ENCODE data around the gene TMEM175. TPM values are rescaled to one million over a fixed set of nuclear protein-coding genes. Genes with fewer than 3 reads are reported as not detected.

The TMEM175 gene
- total RNA-seq, 1 donor from 2014 or later: 11.4 TPM

GRCh38 chr4:989722-990471 is 57.6 kb downstream of the TMEM175 start:
- H3K4me3 ChIP-seq (ENCODE audit: low read depth, low read length): no peak overlapping the region
- no peak for TF ChIP-seq CTCF (conservative IDR thresholded peaks at IDR 0.05; ENCODE audit: low read depth, low read length)
- DNase-seq (ENCODE audit: low read depth): no peak

- TF ChIP-seq CTCF (conservative IDR thresholded peaks at IDR 0.05; ENCODE audit: low read depth, low read length): no peak
- no peak for DNase-seq (ENCODE audit: low read depth)
- no peak overlapping the region for H3K4me3 ChIP-seq (ENCODE audit: low read depth, low read length)
These were observed 58.6 kb downstream of the TMEM175 start for GRCh38 chr4:990746-991367.

GRCh38 chr4:991451-992296 is 59.4 kb downstream of the TMEM175 start:
- no peak for DNase-seq (ENCODE audit: low read depth)
- TF ChIP-seq CTCF (conservative IDR thresholded peaks at IDR 0.05; ENCODE audit: low read depth, low read length): no peak
- H3K4me3 ChIP-seq (ENCODE audit: low read depth, low read length): peak overlapping the region; percentile 58

GRCh38 chr4:992297-993110 is 60.2 kb downstream of the TMEM175 start:
- H3K4me3 ChIP-seq (ENCODE audit: low read depth, low read length): peak overlapping the region; percentile 58
- TF ChIP-seq CTCF (conservative IDR thresholded peaks at IDR 0.05; ENCODE audit: low read depth, low read length): no peak
- peak; percentile 75 for DNase-seq (ENCODE audit: low read depth)

- H3K4me3 ChIP-seq (ENCODE audit: low read depth, low read length): peak within 1 kb of the TSS; percentile 58
- no peak for TF ChIP-seq CTCF (conservative IDR thresholded peaks at IDR 0.05; ENCODE audit: low read depth, low read length)
- peak; percentile 55 for DNase-seq (ENCODE audit: low read depth)
These were observed 61.1 kb downstream of the TMEM175 start, which contains the start of gene SLC26A1 for GRCh38 chr4:993111-994029. Gene SLC26A1 (minus strand): TSS chr4:993404. CDS start chr4:991703, 1,701 bp downstream.
